Measurements from ENCODE around the gene PPP2CA.
A peak's percentile ranks its signal among the peaks of the same experiment; 100 is the strongest.
"Not testable (repeated sequence)": the region's sequence is repeated elsewhere in the genome, so short reads cannot be mapped to it uniquely, and the experiment has no call there.

PPP2CA gene

DNA sequence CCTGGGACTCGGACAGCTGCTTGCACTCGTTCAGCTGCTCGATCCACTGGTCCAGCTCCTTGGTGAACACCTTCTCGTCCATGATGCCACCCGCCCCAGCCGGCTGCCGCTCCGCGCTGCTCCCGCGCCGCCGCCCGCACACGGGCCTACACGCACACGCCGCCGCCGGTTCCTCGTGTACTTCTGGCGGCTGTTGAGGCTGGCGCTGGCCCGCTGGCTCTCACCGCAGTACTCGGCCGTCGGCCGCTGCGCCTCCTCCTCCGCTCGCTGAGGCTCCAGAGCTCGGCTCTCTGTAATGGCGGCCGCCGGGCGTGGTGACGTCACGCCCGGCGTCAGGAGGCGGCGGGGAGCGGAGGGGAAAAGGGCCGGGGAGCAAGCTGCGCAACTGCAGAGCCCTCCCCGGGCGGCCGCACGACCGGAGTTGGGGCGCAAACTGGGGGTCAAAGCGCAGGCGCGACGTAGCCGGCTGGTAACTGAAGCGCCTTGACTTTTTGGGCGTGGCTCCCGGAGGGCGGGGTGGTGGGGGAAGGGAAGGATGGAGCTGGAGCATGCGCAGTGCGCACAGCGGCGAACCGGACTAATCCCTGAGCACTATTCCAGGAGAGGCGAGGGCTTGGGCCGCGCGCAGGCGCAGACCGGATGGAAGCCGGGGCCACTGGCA, at the start of gene PPP2CA:
Gene PPP2CA, minus strand, starts transcription at position 294 of the 661 bp plus-strand sequence. Its CDS starts 212 bp downstream, at position 82.
- DNase-seq: peak; percentile 95

DNA sequence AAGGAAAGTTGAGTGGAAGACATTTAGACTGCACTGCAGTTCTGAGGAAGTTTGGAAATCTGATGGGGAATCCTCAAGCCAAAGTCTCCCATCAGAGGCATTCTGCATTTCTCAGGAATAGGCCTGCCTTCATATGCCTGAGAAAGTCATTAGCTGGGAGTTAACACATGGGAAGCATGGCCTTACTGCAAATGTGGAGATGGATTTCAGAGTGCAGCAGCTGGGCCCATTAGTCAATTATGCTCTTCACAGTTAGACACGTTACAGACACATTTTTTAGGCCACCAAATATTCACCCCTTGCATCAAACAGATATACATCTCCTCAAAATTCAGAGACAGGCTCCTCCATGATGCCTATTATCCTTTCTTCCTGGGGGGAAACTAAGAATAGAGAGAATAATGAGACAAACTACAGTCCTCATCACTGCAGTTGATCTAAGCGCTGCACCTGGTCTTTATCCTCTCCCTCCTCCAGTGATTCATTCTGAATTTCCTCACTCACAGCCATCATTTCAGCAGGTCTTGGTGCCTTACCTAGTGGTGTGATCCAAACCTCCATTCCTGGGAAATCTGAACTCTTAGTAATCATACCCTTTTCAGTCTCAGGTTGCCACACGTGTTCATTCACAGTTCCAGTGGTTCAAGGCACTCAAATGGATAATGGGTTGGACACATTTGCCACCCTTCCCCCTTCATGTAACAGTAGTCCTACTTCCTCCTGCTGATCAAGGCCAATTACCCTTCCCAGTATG, 47.9 kb upstream of the PPP2CA start:
- peak; percentile 76 for DNase-seq

DNA sequence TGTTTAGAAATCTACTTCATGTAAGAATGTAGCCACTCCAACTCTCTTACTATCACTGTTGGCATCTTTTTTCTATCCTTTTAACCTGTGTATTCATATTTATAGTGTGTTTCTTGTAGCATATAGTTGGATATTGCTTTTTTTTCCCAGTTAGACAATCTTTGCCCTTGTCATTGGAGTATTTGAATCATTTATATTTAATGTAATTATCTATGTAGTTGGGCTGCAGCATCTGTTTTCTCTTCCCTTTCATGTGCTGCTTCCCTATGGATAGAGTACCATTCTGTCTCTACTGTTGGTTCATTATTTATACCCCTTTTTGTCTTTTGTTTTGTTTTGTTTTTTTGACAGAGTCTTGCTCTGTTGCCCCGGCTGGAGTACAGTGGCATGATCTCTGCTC, 45.2 kb upstream of the PPP2CA start:
- DNase-seq: no peak

DNA sequence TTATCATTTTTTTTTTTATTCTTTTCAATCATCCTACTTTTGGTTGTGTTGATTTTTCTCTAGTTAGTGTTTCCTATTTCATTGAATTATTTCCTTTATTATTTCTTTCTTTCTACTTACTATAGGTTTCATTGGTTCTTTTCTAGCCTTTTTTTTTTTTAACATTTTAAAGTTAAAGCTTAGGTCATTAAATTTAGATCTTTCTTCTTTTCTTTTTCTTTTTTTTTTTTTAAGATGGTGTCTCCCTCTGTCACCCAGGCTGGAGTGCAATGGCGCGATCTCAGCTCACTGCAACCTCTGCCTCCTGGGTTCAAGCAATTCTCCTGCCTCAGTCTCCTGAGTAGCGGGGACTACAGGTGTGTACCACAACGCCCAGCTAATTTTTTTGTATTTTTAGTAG, 43.0 kb upstream of the PPP2CA start:
- DNase-seq: no peak

DNA sequence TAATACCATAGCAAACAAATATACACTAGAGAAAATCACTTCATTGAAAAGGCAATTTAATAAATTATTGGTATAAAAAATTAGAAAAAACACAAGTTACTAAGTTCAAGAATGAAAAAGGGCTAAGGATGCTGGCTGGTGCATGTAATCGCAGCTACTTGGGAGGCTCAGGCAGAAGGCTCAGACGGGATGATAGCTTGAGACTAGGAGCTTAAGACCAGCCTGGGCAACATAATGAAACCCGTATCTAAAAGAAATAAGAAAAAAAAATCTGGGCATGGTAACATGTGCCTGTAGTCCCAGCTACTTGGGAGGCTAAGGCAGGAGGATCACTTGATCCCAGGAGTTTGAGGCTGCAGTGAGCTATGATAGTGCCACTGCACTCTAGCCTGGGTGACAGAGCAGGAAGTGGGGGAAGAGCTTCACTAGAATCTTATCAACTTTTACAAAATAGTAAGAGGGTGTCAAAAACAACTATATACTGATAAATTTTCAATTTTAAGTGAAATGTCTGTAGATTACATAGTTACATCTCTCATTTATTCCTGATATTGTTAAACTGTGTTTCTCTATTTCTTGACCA, 42.2 kb upstream of the PPP2CA start:
- DNase-seq: no peak

DNA sequence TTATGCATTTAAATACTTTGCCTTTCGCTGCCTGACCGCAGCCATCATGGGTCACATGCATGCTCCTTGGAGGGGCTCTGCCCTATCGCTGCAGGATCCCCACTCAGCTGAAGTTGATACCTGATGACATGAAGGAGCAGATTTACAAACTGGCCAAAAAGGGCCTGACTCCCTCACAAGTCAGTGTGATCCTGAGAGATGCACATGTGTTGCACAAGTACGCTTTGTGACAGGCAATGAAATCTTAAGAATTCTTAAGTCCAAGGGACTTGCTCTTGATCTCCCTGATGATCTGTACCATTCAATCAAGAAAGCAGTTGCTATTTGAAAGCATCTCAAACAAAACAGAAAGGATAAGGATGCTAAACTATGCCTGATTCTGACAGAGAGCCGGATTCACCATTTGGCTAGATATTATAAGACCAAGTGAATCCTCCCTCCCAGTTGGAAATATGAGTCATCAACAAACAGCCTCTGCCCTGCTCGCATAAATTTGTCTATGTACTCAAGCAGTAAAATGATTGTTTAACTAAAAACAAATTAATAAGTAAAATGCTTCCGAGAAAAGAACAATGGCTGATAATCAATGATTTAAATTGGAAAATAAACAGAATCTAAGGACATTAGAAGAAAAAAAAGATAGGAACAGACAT, 41.6 kb upstream of the PPP2CA start:
- DNase-seq: no peak

DNA sequence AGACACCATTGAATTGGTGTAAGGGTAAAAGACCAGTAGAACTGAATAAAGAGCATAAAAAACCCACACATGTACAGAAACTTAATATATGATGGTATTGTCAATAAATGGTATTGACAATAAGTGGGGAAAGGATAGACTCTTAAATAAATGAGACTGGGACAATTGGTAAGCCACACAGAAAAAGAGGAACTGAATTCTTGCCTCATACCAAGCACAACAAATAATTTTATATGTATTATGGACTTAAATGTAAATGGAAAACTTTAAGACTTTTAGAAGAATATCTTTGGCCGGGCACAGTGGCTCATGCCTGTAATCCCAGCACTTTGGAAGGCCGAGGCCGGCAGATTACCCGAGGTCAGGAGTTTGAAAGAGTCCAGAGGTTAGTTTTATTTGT, 37.9 kb upstream of the PPP2CA start:
- no peak for DNase-seq

DNA sequence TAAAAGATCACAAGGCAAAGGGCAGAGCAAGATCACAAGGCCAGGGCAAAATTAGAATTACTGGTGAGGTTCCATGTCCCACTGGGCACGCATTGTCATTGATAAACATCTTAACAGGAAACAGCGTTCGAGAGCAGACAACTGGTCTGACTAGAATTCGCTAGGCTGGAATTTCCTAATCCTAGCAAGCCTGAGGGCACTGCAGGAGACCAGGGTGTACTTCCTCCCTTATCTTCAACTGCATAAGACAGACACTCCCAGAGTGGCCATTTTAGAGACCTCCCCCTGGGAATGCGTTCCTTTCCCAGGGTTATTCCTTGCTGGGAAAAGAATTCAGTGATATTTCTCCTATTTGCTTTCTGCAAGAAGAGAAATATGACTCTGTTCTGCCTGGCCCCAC, 36.8 kb upstream of the PPP2CA start:
- not testable (repeated sequence) for DNase-seq

DNA sequence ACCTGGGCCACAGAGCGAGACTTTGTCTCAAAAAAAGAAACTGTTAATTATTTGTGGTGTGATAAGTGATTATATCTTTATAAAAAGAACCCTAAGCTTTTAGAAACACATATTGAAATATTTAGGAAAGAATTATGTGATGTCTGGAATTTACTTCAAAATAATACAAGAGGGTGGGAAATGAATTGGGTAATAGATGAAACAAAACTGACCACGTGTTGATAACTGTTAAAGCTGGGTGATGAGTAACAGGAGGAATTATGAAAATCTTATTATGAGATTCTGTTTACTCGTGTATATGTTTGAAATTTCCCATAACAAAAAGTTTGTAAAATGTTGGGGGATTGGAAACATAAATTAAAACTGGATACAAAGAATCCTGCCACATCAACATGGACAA, 33.0 kb upstream of the PPP2CA start:
- no peak for DNase-seq

DNA sequence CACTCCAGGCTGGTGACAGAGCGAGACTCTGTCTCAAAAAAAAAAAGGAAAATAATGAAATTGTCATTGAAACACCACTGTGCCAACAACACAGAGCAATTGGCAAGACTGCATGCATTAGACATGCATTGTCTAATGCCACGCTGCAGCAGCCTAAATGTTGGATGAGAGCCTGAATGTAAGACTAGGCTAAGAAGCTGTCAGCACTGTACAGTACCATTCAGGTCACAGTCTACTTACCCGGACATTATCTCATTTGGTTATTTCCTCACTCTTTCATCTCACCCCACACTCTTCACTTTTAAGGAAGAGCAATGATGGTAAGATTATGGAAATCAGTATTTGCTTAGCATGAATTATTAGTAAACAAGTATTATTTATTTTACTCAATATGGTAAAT, 31.3 kb upstream of the PPP2CA start:
- no peak for DNase-seq

DNA sequence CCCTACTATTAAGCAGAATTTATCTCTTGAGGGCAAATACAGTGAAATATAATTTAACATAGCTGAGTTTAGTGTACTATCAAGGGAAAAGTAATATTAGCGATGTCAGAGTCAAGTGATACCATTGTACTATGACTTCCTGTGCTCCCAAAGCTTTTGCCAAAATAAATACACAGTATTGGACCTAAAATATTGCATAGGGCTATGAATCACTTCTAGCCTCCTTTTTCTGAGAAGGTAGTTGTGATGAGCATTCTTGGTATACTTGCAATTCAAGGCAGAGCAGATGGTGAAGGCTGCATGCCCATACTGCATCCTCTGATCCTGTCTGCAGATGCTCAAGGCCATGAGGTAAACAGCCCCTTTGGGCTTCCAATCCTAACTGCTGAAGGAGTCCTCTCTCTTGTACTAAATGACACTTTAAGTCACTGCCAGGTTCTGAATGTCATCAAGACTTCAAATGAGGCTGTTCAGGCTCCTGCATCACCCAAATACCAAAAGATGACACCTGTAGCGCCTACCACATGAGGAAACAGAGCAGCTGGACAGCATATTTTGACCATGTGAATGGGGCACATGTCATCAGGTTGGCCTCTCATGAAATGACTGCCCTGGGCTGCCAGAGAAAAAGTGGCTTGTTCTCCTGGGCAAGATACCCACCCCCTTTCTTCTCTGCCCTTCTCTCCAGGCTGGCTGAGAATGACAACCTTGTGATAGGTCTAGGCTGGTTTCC, 29.7 kb upstream of the PPP2CA start:
- DNase-seq: no peak

DNA sequence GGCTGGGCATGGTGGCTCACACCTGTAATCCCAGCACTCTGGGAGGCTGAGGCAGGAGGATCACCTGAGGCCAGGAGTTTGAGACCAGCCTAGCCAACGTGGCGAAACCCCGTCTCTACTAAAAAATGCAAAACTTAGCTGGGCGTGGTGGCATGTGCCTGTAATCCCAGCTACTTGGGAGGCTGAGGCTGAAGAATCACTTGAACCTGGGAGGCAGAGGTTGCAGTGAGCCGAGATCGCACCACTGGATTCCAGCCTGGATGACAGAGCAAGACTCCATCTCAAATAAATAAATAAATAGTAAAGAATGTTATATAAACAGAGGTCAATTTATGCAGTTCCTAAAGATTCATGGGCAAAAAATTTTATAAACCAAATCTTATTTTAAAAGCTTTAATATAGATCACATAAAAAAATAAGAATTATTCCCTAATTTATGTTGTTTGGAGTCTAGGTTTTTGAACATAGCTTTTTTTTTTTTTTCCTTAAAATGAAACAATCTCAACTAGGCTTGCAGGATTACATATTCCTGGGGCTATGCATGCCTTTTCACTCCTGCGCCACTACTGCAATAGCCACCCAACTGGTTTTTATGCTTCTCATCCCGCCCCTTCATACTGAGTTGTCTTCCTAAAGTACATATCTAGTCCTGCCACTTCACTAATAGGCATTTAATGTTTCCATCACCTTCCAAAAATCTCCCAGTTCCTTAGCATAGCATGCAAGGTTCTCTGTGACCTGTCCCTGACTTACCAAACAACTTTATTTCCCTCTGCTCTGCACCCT, 27.7 kb upstream of the PPP2CA start:
- not testable (repeated sequence) for DNase-seq

DNA sequence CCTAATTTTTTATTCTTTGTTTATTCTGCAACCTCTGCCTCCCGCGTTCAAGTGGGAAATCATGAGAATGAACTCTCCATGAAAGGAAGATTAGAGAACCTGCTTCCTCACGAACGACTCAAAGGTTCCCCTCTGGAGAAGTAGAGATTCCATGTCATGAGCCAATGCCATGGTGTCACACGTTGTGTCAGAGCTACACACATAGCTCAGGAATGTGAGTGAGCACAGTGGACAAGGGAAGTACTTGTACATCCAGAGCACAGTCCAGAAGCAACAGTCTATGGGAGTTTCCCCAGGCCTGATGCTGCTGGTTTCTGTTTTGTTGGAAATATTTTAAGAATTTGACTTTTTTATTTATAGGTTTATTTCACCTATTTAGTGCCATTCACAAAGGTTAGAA, 26.8 kb upstream of the PPP2CA start:
- no peak for DNase-seq

DNA sequence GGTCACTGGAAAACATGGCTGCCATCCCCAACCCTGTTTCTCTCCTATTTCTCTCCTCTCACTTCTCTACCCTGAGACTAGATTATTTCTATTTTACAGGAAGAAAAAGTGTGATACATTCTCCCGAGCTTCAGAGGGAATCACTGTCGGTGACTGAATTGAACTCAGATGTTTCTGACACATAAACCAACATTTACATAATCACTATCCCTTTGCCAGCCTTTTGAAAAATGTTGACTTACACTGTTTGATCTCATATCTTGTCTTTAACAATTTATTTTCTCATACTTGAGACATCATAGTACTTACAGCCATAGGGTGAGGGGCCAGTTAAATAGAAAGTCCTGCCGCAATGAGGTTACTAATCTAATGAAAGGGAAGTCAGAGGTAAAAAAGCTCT, 25.1 kb upstream of the PPP2CA start:
- no peak for DNase-seq

DNA sequence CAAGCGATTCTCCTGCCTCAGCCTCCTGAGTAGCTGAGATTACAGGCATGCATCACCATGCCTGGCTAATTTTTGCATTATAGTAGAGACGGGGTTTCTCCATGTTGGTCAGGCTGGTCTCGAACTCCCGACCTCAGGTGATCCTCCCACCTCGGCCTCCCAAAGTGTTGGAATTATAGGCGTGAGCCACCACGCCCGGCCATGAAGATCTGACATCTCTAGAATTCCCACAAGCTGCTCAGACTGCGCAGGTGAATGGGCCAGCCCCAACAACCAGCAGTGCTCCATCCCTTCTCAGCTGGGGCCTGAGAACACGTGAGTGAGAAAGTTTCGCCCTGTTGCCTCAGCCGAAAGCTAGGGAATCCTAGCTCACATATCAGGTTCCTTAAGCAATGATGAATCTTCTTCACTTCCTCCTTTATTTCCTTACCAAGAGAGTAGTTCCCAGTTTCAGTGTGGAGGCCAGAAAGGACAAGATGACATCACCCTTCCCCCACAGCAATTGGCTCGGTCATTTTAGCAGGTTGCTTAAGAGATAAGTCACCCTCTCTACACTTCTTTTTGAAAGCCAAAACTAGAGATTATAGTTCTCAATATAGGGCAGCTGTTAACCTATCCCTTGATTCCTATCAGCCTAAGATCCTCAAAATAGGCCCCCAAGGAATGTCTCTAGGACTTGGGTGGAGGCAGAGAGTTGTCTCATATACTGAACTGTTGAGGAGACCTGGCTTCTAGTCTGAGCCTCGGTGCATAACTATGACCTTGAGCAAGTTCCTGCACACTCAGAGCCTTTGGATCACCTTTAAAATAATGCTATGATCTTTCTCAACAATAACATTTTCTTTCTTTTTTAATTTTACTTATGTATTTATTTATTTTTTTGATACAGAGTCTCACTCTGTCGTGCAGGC, 23.9 kb upstream of the PPP2CA start:
- DNase-seq: no peak

DNA sequence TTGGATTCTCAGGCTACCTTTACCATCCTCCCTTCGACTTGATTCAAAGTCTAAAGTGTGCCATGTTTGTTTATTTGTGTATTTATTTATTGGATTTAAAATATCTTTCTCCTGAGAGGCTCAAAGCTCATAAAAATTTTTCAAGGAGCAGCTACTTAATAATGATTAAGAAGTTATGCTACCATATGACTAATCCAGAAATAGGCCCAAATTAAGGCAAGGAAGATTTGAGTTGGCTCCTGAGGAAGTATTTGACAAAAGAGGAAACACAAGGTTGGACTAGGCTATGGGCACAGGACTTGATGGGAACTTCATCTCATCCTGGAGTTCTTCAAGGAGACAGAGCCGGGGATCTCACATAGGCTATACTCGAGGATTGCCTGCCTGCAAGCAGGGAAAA, 22.4 kb upstream of the PPP2CA start:
- no peak for DNase-seq

DNA sequence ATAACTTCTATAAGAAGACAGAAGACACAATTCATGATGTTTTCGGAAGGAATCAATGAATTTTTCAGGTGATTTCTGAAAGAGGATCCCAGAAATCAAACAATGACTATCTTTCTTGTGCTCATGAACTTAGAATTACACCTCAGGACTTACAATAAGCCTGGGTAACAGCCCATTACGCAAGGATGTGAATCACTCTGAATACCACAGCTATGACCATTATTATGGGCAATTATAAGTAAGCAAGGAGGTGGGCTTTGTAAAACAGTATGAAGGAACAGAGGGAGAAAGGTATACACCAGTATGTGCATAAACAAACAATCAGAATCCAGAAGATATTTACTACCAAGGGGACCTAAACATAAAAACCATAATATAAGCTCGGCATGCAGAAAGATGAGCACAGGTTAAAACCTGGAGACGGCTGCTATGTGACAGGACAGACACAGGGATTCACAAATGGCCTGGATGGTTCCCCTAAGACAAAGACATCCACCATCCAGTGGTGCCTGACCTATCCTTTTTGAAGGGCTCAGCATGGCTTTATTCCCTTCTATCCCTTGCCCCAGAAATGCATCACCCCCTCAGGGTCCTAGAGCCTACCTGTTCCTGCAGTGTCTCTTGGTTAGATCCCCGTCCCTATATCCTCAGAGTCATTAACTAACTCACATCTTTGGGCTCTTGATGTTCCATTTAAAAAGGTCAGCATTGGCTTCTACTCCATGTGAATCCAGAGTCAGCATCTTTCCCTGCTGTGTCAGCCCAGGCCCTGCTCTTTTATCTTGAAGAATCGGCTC, 21.8 kb upstream of the PPP2CA start:
- no peak for DNase-seq

DNA sequence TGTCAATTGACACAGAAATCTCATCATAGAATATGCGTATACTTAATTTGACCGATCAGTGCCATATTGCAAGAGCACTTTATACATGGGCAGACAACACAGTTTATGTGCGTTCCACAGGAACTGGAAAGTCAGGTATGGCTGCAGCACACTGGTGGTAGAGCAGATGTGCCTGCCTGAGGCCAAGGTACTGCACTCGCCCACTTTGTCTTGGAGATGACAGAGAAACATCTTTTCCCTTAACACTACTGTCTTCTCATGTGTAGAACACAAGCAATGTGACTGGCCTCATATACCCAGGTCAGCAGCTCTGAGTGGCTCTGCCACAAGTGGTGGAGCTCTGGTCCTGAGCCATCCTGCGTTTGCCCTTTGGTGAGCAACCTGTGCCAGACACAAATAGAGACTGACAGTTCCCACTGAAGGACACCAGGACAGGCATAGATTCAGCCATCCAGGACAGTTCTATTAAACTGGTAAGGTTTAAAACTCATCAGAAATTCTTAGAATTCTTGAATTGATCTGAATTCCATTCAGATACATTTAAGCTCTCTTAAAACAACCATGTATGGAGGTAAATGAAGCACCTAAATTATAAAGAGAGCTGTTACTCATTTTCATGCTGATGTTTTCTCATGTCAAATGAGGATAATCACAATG, 21.0 kb upstream of the PPP2CA start:
- DNase-seq: no peak

DNA sequence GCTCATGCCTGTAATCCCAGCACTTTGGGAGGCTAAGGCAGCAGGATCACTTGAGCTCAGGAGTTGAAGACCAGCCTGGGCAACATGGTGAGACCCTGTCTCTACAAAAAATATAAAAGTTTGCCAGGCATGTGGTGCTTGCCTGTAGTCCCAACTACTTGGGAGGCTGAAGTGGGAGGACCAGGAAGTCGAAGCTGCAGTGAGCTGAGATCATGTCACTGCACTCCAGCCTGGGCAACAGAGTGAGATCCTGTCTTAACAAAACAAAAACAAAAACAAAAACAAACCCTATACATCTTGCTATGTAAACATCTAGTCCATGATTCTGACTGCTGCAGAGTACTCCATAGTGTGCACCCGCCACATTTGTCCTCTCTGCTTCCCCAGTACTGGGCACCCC, 19.8 kb upstream of the PPP2CA start:
- no peak for DNase-seq

DNA sequence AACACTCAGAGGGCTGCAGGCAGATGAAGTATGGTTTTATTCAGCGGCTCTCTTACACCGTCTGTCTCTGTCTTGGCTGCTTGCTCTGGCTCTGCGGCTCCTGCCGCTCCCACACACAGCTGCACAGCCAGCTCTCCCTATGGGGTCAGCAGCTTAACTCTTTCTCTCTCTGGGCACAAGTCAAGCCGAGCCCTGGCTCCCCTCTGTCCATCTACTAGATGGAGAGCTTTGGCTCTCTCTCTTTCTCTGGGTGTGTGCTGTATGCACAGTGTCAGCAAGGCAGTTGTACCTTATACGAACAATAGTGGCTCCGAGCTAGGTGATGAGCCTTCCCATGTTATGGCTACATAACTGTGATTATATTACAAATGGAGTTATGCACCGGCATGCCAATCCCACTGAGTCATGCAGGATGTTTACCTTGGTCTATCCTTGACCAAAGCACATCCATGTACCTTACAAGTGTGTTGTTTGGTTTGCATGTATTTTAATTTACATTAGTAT, 19.3 kb upstream of the PPP2CA start:
- no peak for DNase-seq
